ENCODE data around the gene SPTLC2. TPM values are rescaled to one million over a fixed set of nuclear protein-coding genes. Genes with fewer than 3 reads are reported as not detected.

SPTLC2 gene
- total RNA-seq, 1 experiment from 2014 or later = 44.7 TPM

DNA sequence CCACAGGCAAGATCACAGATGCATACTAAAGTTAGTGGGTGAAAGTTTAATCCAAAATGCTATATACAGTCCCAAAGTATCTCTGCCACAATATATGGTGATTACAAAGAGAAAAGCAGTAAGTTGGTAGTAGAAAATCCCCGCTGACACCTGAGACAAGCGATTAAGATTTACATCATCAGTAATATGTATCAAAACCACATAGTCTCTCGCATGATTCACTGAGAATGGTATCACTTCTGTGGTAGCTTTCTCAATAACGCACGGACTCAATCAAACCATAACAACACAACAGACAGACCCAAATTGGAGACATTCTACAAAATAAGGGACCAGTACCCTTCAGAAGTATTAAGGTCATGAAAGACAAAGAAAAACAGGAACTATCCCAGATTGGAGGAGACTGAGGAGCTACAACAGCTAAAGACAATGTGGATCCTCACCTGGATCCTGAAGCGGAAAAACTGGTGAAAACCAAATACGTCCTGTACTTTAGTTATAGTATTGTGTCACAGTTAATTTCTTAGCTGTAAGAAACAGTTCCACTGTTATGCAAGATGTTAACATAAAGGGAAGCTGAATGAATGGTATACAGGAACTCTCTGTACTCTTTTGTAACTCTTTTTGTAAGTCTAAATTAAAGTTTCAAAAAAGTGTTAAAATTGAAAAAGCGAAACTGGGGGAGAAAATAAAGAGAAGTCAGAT lies 51.0 kb downstream of the SPTLC2 start:
- Histone ChIP-seq H3K27ac (ENCODE audit: low read depth, low read length) (no peak overlapping the region), H3K4me2 (ENCODE audit: low read length) (no peak overlapping the region), H3K79me2 (ENCODE audit: insufficient read depth, low read length) (0 out of 2 replicates have a peak, but pooled peaks cover 5% of the 10 kb centered on the region), H3K9me3 (ENCODE audit: control insufficient read depth in 1 of 2, insufficient read depth in 1 of 2, low read depth in 1 of 2, low read length in 2 of 2) (no peaks in the 10 kb centered on the region), H3K9me2 (ENCODE audit: insufficient read depth) (no peaks in the 10 kb centered on the region), H4K20me1 (ENCODE audit: insufficient read depth) (peaks cover 4% of the 10 kb centered on the region; the same call in 1 of the 2 replicates), H3K36me3 (ENCODE audit: control insufficient read depth in 1 of 2, insufficient read depth in 2 of 2, low read length in 2 of 2) (peaks cover 0 to 4% of the 10 kb centered on the region in 2 experiments; a peak in 1 of 4 replicates), H3K4me1 (ENCODE audit: control insufficient read depth in 1 of 2, insufficient read depth in 2 of 2, low read length in 2 of 2) (no peaks in the 10 kb centered on the region), H3K9ac (ENCODE audit: low read length) (no peak overlapping the region), H2AFZ (ENCODE audit: low read depth, low read length, poor library complexity, severe bottlenecking) (no peak overlapping the region), H3K4me3 (replicated peaks in 1 of 2; ENCODE audit: low read depth in 1 of 2, low read length in 2 of 2) (no peak overlapping the region), H3K27me3 (ENCODE audit: insufficient read depth, low read length) (no peaks in the 10 kb centered on the region)
- RAD21 ChIA-PET (ENCODE audit: low non-redundant PET in 1 of 2, low total read pairs in 2 of 2, uncharacterized antibody in 2 of 2, unreplicated experiment in 2 of 2) = no interaction called here
- ATAC-seq (no peak), DNase-seq (ENCODE audit: low read depth, low spot score) (no peak)
- CTCF ChIA-PET = interaction anchor here (1.3 kb wide), 1 partner anchor 414 kb away, joined by 3 read pairs; no protein-coding TSS in a partner anchor
- no TSS peak for BruUV-seq (replicated peaks)
- TF ChIP-seq EZH2 (IDR thresholded peaks at IDR 0.05) = no peak
- no peak for TF ChIP-seq JUND (IDR thresholded peaks at IDR 0.05)
- TF ChIP-seq FOSL1 (IDR thresholded peaks at IDR 0.05; ENCODE audit: low read depth) = no peak
- no peak for TF ChIP-seq POLR2AphosphoS5 (IDR thresholded peaks at IDR 0.05; ENCODE audit: low read depth, low read length)
- TF ChIP-seq, protein P1, sequence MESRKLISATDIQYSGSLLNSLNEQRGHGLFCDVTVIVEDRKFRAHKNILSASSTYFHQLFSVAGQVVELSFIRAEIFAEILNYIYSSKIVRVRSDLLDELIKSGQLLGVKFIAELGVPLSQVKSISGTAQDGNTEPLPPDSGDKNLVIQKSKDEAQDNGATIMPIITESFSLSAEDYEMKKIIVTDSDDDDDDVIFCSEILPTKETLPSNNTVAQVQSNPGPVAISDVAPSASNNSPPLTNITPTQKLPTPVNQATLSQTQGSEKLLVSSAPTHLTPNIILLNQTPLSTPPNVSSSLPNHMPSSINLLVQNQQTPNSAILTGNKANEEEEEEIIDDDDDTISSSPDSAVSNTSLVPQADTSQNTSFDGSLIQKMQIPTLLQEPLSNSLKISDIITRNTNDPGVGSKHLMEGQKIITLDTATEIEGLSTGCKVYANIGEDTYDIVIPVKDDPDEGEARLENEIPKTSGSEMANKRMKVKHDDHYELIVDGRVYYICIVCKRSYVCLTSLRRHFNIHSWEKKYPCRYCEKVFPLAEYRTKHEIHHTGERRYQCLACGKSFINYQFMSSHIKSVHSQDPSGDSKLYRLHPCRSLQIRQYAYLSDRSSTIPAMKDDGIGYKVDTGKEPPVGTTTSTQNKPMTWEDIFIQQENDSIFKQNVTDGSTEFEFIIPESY (IDR thresholded peaks at IDR 0.05; ENCODE audit: extremely low read depth, insufficient replicate concordance, low read length) = no peak
- TF ChIP-seq ZFX (IDR thresholded peaks at IDR 0.05) = no peak
- TF ChIP-seq YY1 (IDR thresholded peaks at IDR 0.05; ENCODE audit: extremely low read depth, insufficient replicate concordance, low read depth, low read length) = no peak
- TF ChIP-seq ELF1 (IDR thresholded peaks at IDR 0.05; ENCODE audit: borderline replicate concordance, low read depth) = no peak
- TF ChIP-seq, protein P2, sequence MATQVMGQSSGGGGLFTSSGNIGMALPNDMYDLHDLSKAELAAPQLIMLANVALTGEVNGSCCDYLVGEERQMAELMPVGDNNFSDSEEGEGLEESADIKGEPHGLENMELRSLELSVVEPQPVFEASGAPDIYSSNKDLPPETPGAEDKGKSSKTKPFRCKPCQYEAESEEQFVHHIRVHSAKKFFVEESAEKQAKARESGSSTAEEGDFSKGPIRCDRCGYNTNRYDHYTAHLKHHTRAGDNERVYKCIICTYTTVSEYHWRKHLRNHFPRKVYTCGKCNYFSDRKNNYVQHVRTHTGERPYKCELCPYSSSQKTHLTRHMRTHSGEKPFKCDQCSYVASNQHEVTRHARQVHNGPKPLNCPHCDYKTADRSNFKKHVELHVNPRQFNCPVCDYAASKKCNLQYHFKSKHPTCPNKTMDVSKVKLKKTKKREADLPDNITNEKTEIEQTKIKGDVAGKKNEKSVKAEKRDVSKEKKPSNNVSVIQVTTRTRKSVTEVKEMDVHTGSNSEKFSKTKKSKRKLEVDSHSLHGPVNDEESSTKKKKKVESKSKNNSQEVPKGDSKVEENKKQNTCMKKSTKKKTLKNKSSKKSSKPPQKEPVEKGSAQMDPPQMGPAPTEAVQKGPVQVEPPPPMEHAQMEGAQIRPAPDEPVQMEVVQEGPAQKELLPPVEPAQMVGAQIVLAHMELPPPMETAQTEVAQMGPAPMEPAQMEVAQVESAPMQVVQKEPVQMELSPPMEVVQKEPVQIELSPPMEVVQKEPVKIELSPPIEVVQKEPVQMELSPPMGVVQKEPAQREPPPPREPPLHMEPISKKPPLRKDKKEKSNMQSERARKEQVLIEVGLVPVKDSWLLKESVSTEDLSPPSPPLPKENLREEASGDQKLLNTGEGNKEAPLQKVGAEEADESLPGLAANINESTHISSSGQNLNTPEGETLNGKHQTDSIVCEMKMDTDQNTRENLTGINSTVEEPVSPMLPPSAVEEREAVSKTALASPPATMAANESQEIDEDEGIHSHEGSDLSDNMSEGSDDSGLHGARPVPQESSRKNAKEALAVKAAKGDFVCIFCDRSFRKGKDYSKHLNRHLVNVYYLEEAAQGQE (IDR thresholded peaks at IDR 0.05; ENCODE audit: low read depth) = no peak
- no peak for TF ChIP-seq SIN3A (IDR thresholded peaks at IDR 0.05; ENCODE audit: low read depth)
- no peak for TF ChIP-seq CBX3 (IDR thresholded peaks at IDR 0.05; ENCODE audit: low read depth)
- TF ChIP-seq EZH2phosphoT487 (IDR thresholded peaks at IDR 0.05; ENCODE audit: borderline replicate concordance) = no peak
- no peak for TF ChIP-seq EGR1 (IDR thresholded peaks at IDR 0.05; ENCODE audit: low read depth)
- TF ChIP-seq, protein P3, sequence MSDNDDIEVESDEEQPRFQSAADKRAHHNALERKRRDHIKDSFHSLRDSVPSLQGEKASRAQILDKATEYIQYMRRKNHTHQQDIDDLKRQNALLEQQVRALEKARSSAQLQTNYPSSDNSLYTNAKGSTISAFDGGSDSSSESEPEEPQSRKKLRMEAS (IDR thresholded peaks at IDR 0.05) = no peak
- TF ChIP-seq SP1 (IDR thresholded peaks at IDR 0.05; ENCODE audit: low read depth) = no peak
- TF ChIP-seq ZNF274 (IDR thresholded peaks at IDR 0.05; ENCODE audit: low read depth, low read length) = no peak
- no peak for TF ChIP-seq POLR2A (IDR thresholded peaks at IDR 0.05; ENCODE audit: borderline replicate concordance, extremely low read depth, insufficient read depth, insufficient read length)
- no peak for TF ChIP-seq CEBPB (IDR thresholded peaks at IDR 0.05; ENCODE audit: low read depth)
- TF ChIP-seq, protein P4, sequence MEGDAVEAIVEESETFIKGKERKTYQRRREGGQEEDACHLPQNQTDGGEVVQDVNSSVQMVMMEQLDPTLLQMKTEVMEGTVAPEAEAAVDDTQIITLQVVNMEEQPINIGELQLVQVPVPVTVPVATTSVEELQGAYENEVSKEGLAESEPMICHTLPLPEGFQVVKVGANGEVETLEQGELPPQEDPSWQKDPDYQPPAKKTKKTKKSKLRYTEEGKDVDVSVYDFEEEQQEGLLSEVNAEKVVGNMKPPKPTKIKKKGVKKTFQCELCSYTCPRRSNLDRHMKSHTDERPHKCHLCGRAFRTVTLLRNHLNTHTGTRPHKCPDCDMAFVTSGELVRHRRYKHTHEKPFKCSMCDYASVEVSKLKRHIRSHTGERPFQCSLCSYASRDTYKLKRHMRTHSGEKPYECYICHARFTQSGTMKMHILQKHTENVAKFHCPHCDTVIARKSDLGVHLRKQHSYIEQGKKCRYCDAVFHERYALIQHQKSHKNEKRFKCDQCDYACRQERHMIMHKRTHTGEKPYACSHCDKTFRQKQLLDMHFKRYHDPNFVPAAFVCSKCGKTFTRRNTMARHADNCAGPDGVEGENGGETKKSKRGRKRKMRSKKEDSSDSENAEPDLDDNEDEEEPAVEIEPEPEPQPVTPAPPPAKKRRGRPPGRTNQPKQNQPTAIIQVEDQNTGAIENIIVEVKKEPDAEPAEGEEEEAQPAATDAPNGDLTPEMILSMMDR (IDR thresholded peaks at IDR 0.05 in 2 of 3, conservative IDR thresholded peaks at IDR 0.05 in 1 of 3; ENCODE audit: borderline replicate concordance in 1 of 3, insufficient read depth in 1 of 3, low read depth in 2 of 3, low read length in 2 of 3) = no peak
- no peak for TF ChIP-seq RAD21 (IDR thresholded peaks at IDR 0.05; ENCODE audit: low read depth)
- intact Hi-C loops (cut with micrococcal nuclease) = no loop called here
- POLR2A ChIA-PET = interaction anchor here (0.5 kb wide), 1 partner anchor 15 kb away, joined by 3 read pairs; no protein-coding TSS in a partner anchor
